NCI-H128 (cell line): Measurements from ENCODE around the gene CFAP70.
"Not testable (repeated sequence)": the region's sequence is repeated elsewhere in the genome, so short reads cannot be mapped to it uniquely, and the experiment has no call there.

Experiments
- DNase-seq: peaks from one replicate; lab custom pipeline; 2025; ENCODE audit not compliant: unreplicated experiment; lab: John Stamatoyannopoulos, UW

CFAP70 gene

DNA sequence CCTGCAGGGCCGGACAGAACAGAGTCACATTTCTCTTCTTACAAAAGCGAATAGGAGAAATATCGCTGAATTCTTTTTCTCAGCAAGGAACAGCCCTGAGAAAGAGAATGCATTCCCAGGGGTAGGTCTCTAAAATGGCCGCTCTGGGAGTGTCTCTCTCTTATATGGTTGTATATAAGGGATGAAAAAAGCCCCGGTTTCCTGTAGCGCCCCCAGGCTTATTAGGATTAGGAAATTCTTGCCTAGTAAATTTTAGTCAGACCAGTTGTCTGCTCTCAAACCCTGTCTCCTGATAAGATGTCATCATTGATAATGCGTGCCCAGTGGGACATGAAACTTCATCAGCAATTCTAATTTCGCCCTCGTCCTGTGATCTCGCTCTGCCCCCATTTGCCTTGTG, 100.1 kb downstream of the CFAP70 start:
- not testable (repeated sequence) for DNase-seq

DNA sequence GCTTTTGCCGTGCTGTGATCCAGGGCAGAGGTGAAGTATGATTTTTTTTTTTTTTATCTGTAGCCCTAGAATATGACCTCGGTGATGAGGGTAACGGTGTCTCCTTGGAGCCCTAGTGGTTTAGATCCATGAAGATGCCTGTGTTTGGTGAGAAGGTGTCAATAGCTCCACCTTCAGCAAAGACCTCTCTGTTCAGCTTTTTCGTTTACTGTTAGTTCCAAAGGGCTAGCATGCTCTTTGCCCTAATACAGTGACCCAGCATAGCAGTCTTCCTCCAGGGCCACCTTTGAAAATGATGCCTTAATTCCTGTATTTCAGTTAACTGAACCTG, 105.5 kb downstream of the CFAP70 start:
- DNase-seq = no peak

DNA sequence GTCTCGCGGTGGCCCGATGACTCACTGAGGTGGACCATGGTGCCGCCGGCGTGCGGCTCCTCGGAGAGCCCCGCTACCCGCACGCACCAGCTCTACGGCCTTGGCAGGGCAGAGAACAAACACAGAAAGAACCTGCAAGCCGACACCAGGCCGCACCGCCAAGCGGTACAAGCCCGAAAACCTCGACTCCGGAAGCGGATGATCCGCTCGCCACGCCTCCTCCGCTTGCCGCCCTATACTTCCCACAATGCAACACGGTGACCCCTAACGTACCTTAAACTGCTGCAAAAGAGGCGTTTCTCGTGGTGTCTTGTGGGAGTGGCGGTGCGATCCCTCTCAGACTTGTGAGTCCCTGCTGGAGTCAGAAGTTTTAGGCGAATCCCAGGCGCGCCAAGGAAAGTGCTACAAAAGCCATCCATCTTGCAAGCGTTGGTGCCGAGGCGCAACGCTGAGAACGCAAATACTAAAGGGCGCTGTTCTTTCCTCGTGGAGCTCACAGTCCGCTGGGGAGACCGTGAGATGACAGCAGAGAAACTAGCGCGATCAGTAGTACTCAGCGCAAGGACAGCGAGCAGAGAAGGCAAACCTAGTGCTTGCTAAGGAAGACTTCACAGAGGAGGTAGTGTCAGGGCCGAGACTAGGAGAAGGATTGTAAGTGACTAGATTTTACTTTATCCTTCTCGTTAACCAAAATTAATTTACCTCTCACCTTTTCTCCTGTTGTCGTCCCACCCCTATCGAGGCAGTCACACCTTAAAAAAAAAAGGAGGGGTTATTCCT, 106.0 kb downstream of the CFAP70 start, which contains the start of gene MRPS16:
Gene MRPS16 (minus strand): TSS at position 200 of the 780 bp plus-strand sequence. CDS start 162 bp downstream, at position 38.
- DNase-seq = peak; percentile 79

DNA sequence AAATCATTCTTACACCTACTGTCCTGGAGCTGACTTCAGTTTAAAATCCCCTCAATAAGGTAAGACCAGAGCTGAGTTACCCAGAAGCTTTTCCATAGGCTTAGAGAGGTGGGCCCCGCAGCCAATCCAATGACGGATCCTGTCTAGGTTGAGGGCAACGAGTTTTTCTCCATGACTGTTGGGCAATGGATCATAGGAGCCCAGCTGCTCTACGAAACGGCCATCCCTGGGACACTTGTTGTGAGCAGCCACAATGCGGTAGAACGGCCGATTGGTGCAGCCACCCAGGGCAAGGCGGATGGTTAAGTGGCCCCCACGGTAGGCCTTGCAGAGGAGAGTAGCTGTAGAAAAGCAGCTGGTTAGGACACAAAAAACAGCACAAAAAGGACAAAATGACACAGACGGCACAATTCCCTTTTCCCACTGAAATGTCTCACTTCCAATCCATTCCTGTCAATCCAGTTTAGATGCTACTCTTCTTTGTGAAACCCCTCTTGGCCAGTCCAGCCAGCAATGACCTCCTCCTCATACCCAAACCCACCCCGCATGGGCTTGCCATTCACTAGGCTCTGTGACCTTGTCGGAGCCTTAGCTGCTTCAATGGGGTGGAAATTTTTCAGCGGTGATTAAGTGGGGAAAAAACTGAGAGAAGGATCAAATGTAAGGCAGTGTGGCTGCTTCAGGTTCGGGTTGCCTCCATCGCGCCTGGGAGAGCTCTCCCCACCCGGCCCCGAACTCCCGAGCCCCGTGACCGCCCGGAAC, 106.8 kb downstream of the CFAP70 start:
- no peak for DNase-seq

DNA sequence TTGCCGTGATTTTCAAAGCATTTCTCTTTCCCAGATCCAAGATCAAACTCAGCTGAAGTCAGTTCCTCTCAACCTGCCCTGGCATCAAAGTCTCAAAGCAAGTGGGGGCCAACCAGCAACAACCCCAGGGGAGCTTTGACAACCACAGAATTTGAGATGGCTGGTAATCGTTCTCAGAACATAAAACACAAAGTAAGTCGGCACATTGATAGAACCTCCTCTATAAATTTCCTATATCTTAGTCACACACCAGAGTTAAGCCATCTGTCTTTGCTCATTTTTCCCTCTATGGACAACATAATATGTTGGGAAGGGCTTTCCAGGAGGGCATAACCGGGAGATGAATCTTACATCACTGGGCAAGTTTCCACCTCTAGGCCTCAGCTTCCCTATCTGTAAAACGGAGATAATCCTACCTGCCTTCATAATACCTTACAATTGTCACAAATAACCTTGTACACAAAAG, 110.4 kb downstream of the CFAP70 start:
- DNase-seq = no peak

DNA sequence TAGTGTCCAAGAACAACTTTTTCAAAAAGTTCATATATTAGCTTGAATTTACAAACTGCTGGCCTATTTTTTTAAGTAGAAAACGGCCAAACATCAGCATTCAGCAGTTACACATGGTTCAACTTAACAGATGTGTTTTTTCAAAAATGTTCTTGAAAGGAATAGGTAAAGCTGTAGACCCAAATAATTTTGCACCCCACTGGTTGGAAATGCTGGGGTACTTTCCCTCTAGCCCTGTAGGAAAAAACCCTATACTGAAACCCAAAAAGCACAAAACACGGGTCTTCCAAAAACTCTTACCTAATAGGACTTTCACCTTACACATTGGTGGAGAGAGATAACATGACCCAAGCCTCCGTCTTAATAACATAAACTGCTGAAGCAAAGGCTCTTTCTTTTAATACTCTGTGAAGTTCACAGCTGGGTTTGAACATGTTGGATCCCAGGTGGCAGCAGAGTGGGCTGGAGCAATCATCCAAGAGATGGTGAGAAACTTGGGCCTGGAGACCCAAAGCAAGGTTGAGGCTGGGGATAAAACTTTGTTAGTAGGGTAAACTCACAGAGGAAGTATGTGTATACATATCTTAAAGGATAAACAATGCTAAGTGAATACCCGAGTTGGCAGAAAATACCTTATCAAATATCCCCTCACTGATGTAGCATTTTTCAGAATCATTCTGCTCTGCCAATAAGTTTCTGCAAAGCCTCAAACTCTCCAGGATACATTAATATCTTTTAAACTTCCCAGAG, 111.0 kb downstream of the CFAP70 start:
- no peak for DNase-seq

DNA sequence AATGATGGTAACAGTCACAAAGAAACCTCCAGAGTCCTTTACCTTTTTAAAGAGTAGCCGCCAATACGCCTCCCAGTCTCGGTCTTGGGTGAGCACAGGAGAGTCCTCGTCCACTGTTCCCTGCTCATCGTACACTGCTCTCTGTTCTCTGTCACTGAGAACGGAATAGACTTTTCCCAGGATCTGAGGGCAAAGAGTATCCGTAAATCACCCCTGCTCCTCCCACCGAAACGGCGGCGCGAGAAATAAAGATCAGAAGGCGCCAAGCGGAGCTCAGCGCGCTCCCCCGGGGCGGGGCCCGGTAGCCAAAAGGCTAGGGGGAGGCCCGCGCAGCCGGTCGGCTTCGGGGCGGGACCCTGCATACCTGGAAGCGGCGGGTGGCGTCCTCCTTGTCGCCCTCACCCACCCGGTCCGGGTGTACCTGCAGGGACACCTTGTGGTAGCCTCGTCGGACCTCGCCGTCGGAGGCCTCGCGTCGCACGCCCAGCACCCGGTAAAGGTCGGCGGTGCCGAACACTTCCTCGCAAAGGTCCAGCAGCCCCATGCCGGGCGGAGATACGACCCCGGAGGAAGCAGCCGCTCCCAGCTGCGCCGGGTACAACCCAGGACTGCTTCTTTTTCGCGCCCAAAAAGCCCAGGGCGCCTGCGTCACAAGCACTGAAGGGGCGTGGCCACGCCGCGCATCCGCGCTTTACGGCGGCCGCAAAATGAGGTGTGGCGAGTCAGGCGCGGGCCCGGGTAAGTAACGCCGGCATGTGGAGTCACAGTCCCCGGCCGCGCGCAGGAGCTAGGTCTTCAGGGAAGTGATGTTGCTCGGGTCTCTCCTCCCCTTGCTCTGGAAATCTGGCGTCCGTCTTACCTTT, 111.8 kb downstream of the CFAP70 start, which contains the start of gene DNAJC9:
Gene DNAJC9 (minus strand): TSS at position 610 of the 863 bp plus-strand sequence. CDS start 66 bp downstream, at position 544.
- DNase-seq = peak; percentile 80

DNA sequence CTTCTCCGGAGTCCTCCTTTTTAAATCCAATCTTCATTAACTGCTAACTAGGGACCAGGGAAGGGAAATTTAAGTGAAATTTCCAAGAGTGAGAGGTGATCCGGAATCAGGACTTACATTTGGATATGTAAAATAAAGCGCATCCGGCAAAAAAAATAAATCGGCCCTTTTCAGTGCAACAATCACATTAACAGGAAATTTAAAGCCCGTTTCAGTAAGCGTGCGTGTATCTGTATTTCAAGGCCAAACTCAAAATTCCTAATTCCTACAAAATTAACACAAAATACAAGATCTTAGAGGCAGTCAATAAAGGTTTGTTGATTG, 112.4 kb downstream of the CFAP70 start:
- DNase-seq = no peak

DNA sequence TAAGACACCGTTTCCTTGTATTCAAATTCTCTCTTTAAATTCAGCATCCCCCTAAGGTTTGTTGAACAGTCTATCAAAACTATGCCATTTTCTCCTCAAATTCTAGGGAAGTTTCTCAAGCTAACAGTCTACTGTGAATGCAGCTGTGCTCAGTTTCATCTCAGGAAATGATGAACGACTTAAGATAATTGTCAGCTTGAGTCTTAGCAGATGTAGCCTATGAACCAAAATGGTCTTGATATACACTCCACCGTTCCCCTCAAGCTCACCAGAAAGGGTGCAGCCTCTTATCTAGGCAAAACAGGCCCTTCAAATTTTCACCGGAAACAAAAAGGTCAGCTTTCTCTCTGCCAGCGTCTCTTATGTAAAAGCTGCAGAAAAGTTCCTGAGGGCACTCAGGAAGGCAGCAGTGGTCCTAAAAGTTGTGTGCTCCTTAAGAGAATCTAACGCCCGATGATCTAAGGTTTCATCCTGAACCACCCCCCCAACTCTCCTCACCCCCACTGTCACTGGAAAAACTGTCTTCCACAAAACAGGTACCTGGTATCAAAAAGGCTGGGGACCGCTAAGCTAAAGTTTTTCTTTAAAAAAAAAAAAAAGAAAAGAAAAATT, 113.7 kb downstream of the CFAP70 start:
- DNase-seq = no peak

DNA sequence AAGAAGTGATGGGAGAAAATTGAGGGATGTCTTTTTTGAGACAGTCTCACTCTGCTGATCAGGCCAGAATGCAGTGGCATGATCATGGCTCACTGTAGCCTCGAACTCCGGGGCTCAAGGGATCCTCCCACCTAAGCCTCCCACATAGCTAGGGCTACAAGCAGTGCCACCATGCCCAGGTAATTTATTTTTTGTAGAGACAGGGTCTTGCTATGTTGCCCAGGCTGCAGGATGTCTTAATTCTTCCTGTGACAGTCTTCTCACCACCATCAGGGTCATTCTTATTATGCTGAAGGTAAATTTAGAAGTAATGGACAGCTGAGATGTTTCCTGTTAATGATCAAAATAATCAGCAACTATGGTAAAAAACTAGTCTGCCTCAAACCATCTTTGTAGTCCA, 118.8 kb downstream of the CFAP70 start:
- no peak for DNase-seq

DNA sequence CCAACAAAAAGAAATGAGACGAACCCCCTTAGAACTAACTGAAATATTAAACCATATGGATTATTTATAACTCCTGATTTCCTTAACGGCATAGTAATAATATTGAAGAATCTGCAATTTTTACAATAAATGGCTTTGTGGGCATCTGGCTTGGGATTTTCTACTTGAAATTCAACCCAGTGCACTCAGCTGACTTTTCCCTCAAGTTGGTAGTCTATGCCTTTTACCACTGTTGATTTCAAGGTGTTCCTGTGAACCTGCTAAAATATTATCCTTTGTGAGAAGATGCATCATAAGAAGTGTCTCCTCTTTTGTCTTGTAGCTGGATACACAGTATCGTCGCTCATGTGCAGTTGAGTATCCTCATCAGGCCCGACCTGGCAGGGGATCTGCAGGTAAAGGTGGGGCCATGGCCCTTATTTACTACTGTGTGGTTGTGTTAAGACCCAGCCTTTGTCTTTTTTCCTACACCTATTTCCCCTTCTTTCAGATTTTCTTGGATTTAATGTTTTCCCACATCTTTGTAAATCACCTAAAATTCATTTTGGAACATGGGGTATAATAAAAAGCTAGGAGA, 119.6 kb downstream of the CFAP70 start:
- DNase-seq = no peak

DNA sequence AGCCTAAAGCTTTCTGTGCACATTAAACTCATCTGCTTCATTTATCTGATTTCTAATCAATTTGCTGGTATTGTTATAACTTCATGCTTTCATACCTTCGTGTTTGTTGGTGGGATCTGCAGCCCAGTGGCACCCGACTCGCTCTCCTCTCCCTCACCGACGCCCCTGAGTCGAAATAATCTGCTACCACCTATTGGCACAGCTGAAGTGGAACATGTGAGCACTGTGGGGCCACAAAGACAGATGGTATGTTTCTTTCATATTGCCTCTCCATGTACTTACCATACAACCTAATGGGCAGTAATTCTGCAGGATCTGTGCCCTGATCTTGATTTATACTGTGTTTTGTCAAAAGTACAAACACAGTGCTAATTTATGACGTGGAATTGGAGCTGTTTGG, 124.0 kb downstream of the CFAP70 start:
- no peak for DNase-seq

DNA sequence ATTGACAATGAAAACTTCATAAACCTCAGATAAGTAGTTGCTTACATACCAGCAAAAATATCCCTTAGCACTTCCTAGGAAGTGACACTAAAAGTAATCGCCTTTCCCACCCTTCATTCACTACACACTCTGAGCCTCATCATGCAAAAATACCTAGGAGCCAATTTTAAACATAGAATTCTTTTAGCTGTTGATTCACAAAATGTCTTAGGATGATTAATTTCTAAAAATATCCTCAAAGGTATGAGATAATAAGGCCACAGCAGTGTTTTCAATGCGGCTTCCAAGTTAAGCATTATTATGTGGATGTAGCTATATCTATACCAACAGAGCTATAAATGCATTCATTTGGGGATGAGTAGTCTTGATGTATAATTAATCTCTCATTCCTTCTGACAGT, 124.8 kb downstream of the CFAP70 start:
- no peak for DNase-seq

DNA sequence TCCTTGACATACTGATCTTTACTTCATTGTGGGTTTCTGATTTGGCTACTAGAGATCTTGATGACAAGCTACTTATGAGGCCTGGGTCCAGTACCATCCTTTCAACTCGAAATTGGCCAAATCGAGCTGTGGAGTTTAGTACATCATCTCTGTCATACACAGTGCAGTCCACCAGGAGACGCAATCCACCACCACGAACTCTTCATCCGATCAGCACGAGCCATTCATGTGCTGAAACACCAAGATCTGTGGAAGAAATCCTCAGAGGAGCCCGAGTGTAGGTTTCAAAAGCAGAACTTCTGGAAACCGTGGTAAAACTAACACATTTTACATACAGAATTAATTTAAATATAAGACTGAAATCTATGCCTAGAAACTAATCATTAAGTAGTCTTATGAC, 125.8 kb downstream of the CFAP70 start:
- no peak for DNase-seq

DNA sequence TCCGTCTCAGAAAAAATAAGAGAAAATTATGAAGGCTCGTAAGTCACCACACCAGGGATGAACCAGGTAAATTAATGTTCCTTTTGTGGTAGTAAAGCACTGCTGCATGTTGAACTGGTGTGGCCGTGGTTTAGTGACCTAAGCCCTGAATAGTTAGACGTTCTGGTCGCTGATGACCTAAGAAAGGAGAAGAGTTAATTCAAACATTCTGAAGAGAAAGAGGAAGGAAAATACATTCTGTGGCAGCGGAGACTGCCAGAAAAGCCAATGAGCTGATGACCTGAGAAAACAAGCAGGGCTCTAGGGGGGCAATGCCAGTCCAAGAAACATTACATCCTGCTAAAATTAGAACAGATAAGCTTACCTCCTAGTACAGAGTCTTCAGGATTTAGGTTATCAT, 129.1 kb downstream of the CFAP70 start:
- no peak for DNase-seq

DNA sequence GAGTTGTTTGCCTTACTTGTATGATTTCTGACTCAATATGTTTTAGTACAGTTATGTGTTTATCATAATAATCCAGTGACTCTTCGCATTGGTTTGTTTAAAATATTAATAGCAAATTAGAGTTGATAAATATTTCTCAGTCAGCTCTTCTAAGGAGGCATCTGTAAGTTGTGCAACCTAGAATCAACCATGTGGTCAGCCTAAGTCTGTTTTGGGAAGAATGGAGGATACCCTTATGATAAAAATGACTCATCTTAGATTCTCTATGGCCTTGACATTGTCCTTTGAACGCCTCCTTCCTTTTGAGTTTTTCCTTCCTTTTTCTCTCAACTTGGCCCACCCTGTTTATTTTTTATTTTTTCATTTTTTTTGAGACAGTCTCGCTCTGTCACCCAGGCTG, 130.4 kb downstream of the CFAP70 start:
- DNase-seq = no peak

DNA sequence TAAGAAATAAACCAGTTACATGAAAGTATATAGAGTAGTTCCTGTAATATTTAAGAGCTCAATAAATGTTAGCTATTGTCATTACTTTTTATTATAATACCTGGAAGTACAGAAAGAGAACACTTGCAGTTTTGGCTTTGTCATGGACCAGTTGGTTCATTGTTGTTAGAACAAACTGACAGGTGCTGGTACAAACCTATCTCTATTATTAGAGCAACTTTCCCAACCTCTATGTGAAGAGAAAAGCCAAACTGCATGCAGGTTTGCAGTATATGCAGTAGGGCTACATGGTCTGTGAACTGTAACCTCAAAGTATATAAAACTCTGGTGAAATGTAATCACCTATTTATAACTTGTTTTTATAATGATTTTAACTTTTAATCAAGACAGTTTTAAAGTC, 132.0 kb downstream of the CFAP70 start:
- no peak for DNase-seq

DNA sequence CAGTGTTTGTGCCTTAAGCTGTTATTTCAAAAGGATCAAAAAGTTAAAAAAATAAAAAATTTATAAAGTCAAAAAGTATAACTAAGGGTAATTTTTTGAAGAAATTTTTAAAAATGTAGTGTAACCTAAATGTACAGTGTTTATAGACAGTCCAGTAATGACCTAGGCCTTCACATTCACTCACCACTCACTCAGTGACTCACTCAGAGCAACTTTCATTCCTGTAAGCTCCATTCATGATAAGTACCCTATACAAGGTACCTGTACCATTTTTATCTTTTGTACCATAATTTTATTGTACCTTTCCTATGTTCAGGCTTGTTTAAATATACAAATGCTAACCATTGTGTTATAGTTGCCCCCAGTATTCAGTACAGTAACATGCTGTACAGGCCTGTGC, 133.1 kb downstream of the CFAP70 start:
- no peak for DNase-seq

DNA sequence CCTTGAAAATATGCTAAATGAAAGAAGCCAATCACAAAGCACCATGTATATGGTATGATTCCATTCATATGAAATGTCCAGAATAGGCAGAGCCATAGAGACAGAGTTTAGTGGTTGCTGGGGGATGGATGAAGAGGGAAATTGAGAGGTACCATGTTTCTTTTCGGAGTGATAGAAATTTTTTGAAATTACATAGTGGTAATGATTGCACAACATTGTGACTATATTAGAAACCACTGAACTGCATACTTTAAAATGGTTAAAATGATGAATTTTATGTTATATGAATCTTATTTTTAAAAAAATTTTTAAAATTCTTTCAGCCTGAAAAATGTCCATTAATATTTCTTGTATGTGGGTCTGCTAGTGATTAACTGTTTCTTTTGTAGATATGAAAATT, 137.7 kb downstream of the CFAP70 start:
- DNase-seq = no peak

DNA sequence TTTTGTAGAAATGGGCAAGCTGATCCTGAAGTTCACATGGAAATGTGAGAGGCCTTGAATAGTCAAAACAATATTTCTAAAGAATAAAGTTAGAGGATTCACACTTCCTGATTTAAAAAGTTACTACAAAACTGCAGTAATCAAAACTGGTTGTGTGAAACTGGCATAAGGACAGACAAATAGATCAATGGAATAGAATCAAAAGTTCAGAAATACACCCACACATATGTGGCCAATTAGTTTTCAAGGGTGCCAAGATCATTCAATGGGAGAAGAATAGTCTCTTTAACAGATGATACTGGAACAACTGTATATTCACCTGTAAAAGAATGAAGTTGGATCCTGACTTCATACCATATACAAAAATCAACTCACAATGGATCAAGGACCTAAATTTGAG, 139.3 kb downstream of the CFAP70 start:
- no peak for DNase-seq
